WERI-Rb-1 (cell line): Measurements from ENCODE around the gene EIF4A2.
"Not testable (repeated sequence)": the region's sequence is repeated elsewhere in the genome, so short reads cannot be mapped to it uniquely, and the experiment has no call there.

Experiments
- DNase-seq: peaks from one replicate; pipeline ENCODE4 v3.0.0-alpha.2; 2020
- H3K27ac ChIP-seq: fragments of 250-450 bp; sonication (Bioruptor Pico); 2 replicates; pipeline ENCODE4 v1.5.1; 2020; ENCODE audit warnings: mild to moderate bottlenecking, moderate library complexity
- H3K27me3 ChIP-seq: fragments of 250-450 bp; sonication (Bioruptor Pico); 2 replicates; pipeline ENCODE4 v1.5.1; 2021; ENCODE audit warnings: mild to moderate bottlenecking, low read depth, moderate library complexity; ENCODE audit not compliant: insufficient read depth, severe bottlenecking
- H3K36me3 ChIP-seq: fragments of 250-450 bp; sonication (Bioruptor Pico); 2 replicates; pipeline ENCODE4 v1.5.1; 2020; ENCODE audit warnings: mild to moderate bottlenecking, moderate library complexity
- H3K4me3 ChIP-seq: 2 replicates; pipeline ENCODE4 v1.5.1; 2011; ENCODE audit warnings: low read depth, mild to moderate bottlenecking, control low read depth, low read length
- H3K9me3 ChIP-seq: fragments of 250-450 bp; sonication (Bioruptor Pico); 2 replicates; pipeline ENCODE4 v1.5.1; 2021; ENCODE audit warnings: mild to moderate bottlenecking, moderate library complexity; ENCODE audit not compliant: severe bottlenecking
- CTCF ChIP-seq: IDR thresholded peaks from 2 replicates; pipeline ENCODE4 v1.5.1; 2011; ENCODE audit warnings: low read depth, mild to moderate bottlenecking, control low read depth, inconsistent platforms, low read length

The EIF4A2 gene

GRCh38 chr3:186818956-186819355 is 35.6 kb downstream of the EIF4A2 start:
- H3K27ac ChIP-seq, result no peak overlapping the region
- DNase-seq, result no peak
- H3K36me3 ChIP-seq, result no peaks in the 10 kb centered on the region
- peaks cover under 1% of the 10 kb centered on the region for H3K27me3 ChIP-seq
- H3K4me3 ChIP-seq, result no peak overlapping the region
- H3K9me3 ChIP-seq, result no peaks in the 10 kb centered on the region
- no peak for TF ChIP-seq CTCF

GRCh38 chr3:186821429-186822387 is 38.3 kb downstream of the EIF4A2 start:
- no peaks in the 10 kb centered on the region for H3K9me3 ChIP-seq
- peaks cover 16% of the 10 kb centered on the region for H3K27me3 ChIP-seq
- H3K4me3 ChIP-seq, result no peak overlapping the region
- peak; percentile 47 for TF ChIP-seq CTCF
- DNase-seq, result no peak
- H3K36me3 ChIP-seq, result no peaks in the 10 kb centered on the region
- no peak overlapping the region for H3K27ac ChIP-seq

- not testable (repeated sequence) for DNase-seq, H3K27ac ChIP-seq, H3K36me3 ChIP-seq, H3K9me3 ChIP-seq, H3K4me3 ChIP-seq
- peaks cover 16% of the 10 kb centered on the region for H3K27me3 ChIP-seq
Measured at GRCh38 chr3:186822388-186822759, 39.0 kb downstream of the EIF4A2 start.

- no peak for TF ChIP-seq CTCF
- no peak overlapping the region for H3K27ac ChIP-seq
- no peaks in the 10 kb centered on the region for H3K36me3 ChIP-seq
- H3K27me3 ChIP-seq, result peaks cover 26% of the 10 kb centered on the region
- DNase-seq, result no peak
- H3K9me3 ChIP-seq, result no peaks in the 10 kb centered on the region
- H3K4me3 ChIP-seq, result no peak overlapping the region
Measured at GRCh38 chr3:186823386-186823785, 40.0 kb downstream of the EIF4A2 start.

GRCh38 chr3:186824430-186825139 is 41.2 kb downstream of the EIF4A2 start:
- Histone ChIP-seq H3K36me3 (no peaks in the 10 kb centered on the region), H3K27ac (no peak overlapping the region), H3K27me3 (peaks cover 32% of the 10 kb centered on the region), H3K4me3 (no peak overlapping the region), H3K9me3 (no peaks in the 10 kb centered on the region)
- no peak for TF ChIP-seq CTCF
- no peak for DNase-seq

- H3K27me3 ChIP-seq, result peaks cover 39% of the 10 kb centered on the region
Measured at GRCh38 chr3:186825294-186825821, 42.0 kb downstream of the EIF4A2 start.

More at GRCh38 chr3:186825294-186825821, 42.0 kb downstream of the EIF4A2 start:
- no peaks in the 10 kb centered on the region for H3K9me3 ChIP-seq
- no peak overlapping the region for H3K27ac ChIP-seq
- TF ChIP-seq CTCF, result no peak
- no peak overlapping the region for H3K4me3 ChIP-seq
- DNase-seq, result peak; percentile 38
- H3K36me3 ChIP-seq, result no peaks in the 10 kb centered on the region
